Right lobe of liver (tissue), 6 donors: Measurements from ENCODE around the gene CPNE4. TPM values are rescaled to one million over a fixed set of nuclear protein-coding genes. Genes with fewer than 3 reads are reported as not detected.

Experiments
- ATAC-seq, 4 donors: fragments of 200-7000 bp; cut with Tn5 transposase; one replicate each; pipeline ENCODE4 v1.9.1; 2020; ENCODE audit warnings: mild to moderate bottlenecking in 4 of 4, moderate library complexity in 4 of 4
- DNase-seq, 3 donors: peaks; one replicate each; pipeline ENCODE4 v3.0.0-alpha.2; 2020
- H3K27ac ChIP-seq, 3 donors: fragments of 200-600 bp; one replicate each; pipeline ENCODE4 v1.8.0; 2022
- H3K27me3 ChIP-seq, 2 donors: fragments of 200-600 bp; one replicate each; pipeline ENCODE4 v1.8.0; 2022
- H3K36me3 ChIP-seq, 4 donors: fragments of 200-600 bp; sonication (generic) in 1 of 4; one replicate each; pipeline versions ENCODE4 v1.5.1 to v1.8.0; 2017 to 2022; ENCODE audit warnings: control low read depth in 1 of 4
- H3K4me1 ChIP-seq, 4 donors: fragments of 200-600 bp; sonication (generic) in 1 of 4; one replicate each; pipeline versions ENCODE4 v1.5.1 to v1.8.0; 2017 to 2022; ENCODE audit warnings: control low read depth in 1 of 4
- H3K4me3 ChIP-seq, 3 donors: fragments of 200-600 bp; one replicate each; pipeline ENCODE4 v1.8.0; 2022
- H3K9me3 ChIP-seq, 4 donors: fragments of 200-600 bp; sonication (generic) in 1 of 4; one replicate each; pipeline versions ENCODE4 v1.5.1 to v1.8.0; 2017 to 2022; ENCODE audit warnings: control low read depth in 1 of 4
- CTCF ChIP-seq, 4 donors: fragments of 200-600 bp in 3 of 4; fragments of 450-650 bp in 1 of 4; IDR thresholded peaks; one replicate each; pipeline versions ENCODE4 v1.5.1 to v1.8.0; 2016 to 2022; ENCODE audit warnings: antibody characterized with exemption in 4 of 4, mild to moderate bottlenecking in 2 of 4
- POLR2A ChIP-seq: fragments of 450-650 bp; IDR thresholded peaks from one replicate; pipeline ENCODE4 v1.6.1; 2017; ENCODE audit warnings: antibody characterized with exemption, mild to moderate bottlenecking
- WGBS: methylation state at CpG from one replicate; pipeline ENCODE4 v1.1.6; 2018; ENCODE audit warnings: low coverage, low lambda C conversion rate; ENCODE audit not compliant: insufficient coverage; ENCODE audit errors: missing lambda C conversion rate; 5-methylcytosine and 5-hydroxymethylcytosine counted together
- intact Hi-C, 2 donors: fragments of 100-400 bp; cut with DNase I; formaldehyde crosslinking; loops; one replicate each; pipeline versions ENCODE4 v1.11.2 to v1.14.1; 2022
- total RNA-seq, 6 experiments: library from RNA; depleted of rRNA in 2 of 6; stranded (reverse); fragments of >200 nt in 2 of 6; fragmentation: NEBNext Ultra II Directional in 3 of 6; extraction: Animal tissue kit (Norgen Biotek cat#: 25700) in 3 of 6; gene quantifications; one replicate each; pipeline versions ENCODE4 v1.1.0 to v1.2.4, GENCODE V29; 2016 to 2023
- donor health status: DM: no; HTN: yes; CAD: no.
- donor health status: DM: no; HTN: no; CAD: no.
- donor health status: DM: no; HTN: no; CAD: no.
- donor health status: DM: no; HTN: yes; CAD: no.
- donor health status: DM: no; HTN: yes; CAD: no.

Gene CPNE4
- total RNA-seq, 6 experiments from 2014 or later: not detected

GRCh38 chr3:132042681-132043080, 7.9 kb upstream of the CPNE4 start:
- no peak overlapping the region for H3K27ac ChIP-seq
- H3K27me3 ChIP-seq: no peaks in the 10 kb centered on the region
- DNase-seq: no peak
- no peaks in the 10 kb centered on the region for H3K4me1 ChIP-seq
- ATAC-seq: no peak
- no peaks in the 10 kb centered on the region for H3K36me3 ChIP-seq
- H3K9me3 ChIP-seq: no peaks in the 10 kb centered on the region
- intact Hi-C loops: loop anchor here in 1 of 2 donors (10.0 kb wide), 1 partner anchor 132 kb away; no protein-coding TSS in a partner anchor
- H3K4me3 ChIP-seq: no peak overlapping the region
- no peak for TF ChIP-seq POLR2A
- no peak for TF ChIP-seq CTCF (IDR thresholded peaks at IDR 0.05)

GRCh38 chr3:132038198-132038825, 3.5 kb upstream of the CPNE4 start:
- no peak overlapping the region for H3K4me3 ChIP-seq
- no peaks in the 10 kb centered on the region for H3K9me3 ChIP-seq
- H3K4me1 ChIP-seq: no peaks in the 10 kb centered on the region
- no peaks in the 10 kb centered on the region for H3K36me3 ChIP-seq
- no peak for DNase-seq
- 0% methylated on average over 1 of the region's 1 CpG for WGBS
- TF ChIP-seq POLR2A (no peak), CTCF (IDR thresholded peaks at IDR 0.05) (peak; percentile 48 to 59 (median 56))
- H3K27me3 ChIP-seq: peaks cover 4 to 31% of the 10 kb centered on the region in 2 donors
- intact Hi-C loops: loop anchor here in 1 of 2 donors (10.0 kb wide), 2 partner anchors 146 to 244 kb away; no protein-coding TSS in a partner anchor
- no peak overlapping the region for H3K27ac ChIP-seq
- ATAC-seq: peak; percentile 72 to 78 (median 74)

- Histone ChIP-seq H3K4me3 (no peak overlapping the region), H3K9me3 (no peaks in the 10 kb centered on the region), H3K4me1 (no peaks in the 10 kb centered on the region), H3K27me3 (peaks cover 4 to 31% of the 10 kb centered on the region in 2 donors), H3K27ac (no peak overlapping the region), H3K36me3 (no peaks in the 10 kb centered on the region)
- WGBS: 34% methylated on average over 3 of the region's 3 CpGs
- intact Hi-C loops: loop anchor here in 1 of 2 donors (10.0 kb wide), 2 partner anchors 147 to 243 kb away; no protein-coding TSS in a partner anchor
- DNase-seq (no peak), ATAC-seq (no peak)
- TF ChIP-seq CTCF (IDR thresholded peaks at IDR 0.05) (no peak), POLR2A (no peak)
Observed at GRCh38 chr3:132037581-132037980, 2.8 kb upstream of the CPNE4 start.

- Histone ChIP-seq H3K36me3 (no peaks in the 10 kb centered on the region), H3K9me3 (no peaks in the 10 kb centered on the region), H3K4me1 (no peaks in the 10 kb centered on the region), H3K27me3 (peaks cover 4 to 31% of the 10 kb centered on the region in 2 donors), H3K27ac (no peak overlapping the region), H3K4me3 (no peak overlapping the region)
- intact Hi-C loops: loop anchor here in 1 of 2 donors (10.0 kb wide), 2 partner anchors 148 to 242 kb away; no protein-coding TSS in a partner anchor
- 23% methylated on average over 3 of the region's 3 CpGs for WGBS
- no peak for DNase-seq
- ATAC-seq: no peak
- TF ChIP-seq POLR2A (no peak), CTCF (IDR thresholded peaks at IDR 0.05) (no peak)
Observed at GRCh38 chr3:132037056-132037455, 2.2 kb upstream of the CPNE4 start.
